ENCODE measurements around the gene GATAD2B. TPM values are rescaled to one million over a fixed set of nuclear protein-coding genes. Genes with fewer than 3 reads are reported as not detected.

Gene GATAD2B
- total RNA-seq, 5 donors from 2014 or later (not counting 1 experiment from before 2014, with no cell fraction given), result 94.6 to 107 (median 103) TPM

GRCh38 chr1:153929426-153929825 is 6.7 kb upstream of the GATAD2B start:
- Mint-ChIP-seq H3K4me1 (peaks cover 5 to 15% (median 8%) of the 10 kb centered on the region in 3 donors), H3K4me3 (no peak overlapping the region), H3K36me3 (peaks cover 10% of the 10 kb centered on the region), H3K9me3 (no peaks in the 10 kb centered on the region), H3K27ac (peak overlapping the region in 1 of 2 donors; percentile 13), H3K27me3 (no peaks in the 10 kb centered on the region)
- Histone ChIP-seq H3K4me3 (ENCODE audit: control insufficient read depth in 1 of 2, extremely low read depth in 1 of 2, low read length in 1 of 2) (no peak overlapping the region), H3K4me1 (ENCODE audit: control insufficient read depth in 1 of 2, extremely low read depth in 1 of 2, insufficient read depth in 2 of 2, low read length in 2 of 2) (peaks cover 2 to 5% of the 10 kb centered on the region in 2 experiments), H3K36me3 (ENCODE audit: control insufficient read depth in 2 of 2, extremely low read depth in 1 of 2, insufficient read depth in 1 of 2, low read length in 1 of 2) (peaks cover 27 to 34% of the 10 kb centered on the region in 2 donors), H3K9me3 (no peaks in the 10 kb centered on the region), H3K27me3 (replicated peaks in 1 of 2; ENCODE audit: control insufficient read depth in 2 of 2, extremely low read depth in 1 of 2, insufficient read depth in 2 of 2, low read length in 1 of 2) (no peaks in the 10 kb centered on the region), H3K27ac (ENCODE audit: low read length) (no peak overlapping the region)
- DNase-seq, result no peak
- ChIA-PET CTCF (interaction anchor here in 1 of 2 donors (1.0 to 1.2 kb wide), 2 partner anchors 9 to 11 kb away, joined by 3 read pairs; no protein-coding TSS in a partner anchor), POLR2A (interaction anchor here in 1 of 2 donors (0.6 kb wide), 1 partner anchor 193 kb away, joined by 3 read pairs; no protein-coding TSS in a partner anchor)
- no peak for ATAC-seq (replicated peaks in 1 of 4)
- 100% methylated on average over 2 of the region's 5 CpGs for WGBS (ENCODE audit: insufficient coverage)

DNA sequence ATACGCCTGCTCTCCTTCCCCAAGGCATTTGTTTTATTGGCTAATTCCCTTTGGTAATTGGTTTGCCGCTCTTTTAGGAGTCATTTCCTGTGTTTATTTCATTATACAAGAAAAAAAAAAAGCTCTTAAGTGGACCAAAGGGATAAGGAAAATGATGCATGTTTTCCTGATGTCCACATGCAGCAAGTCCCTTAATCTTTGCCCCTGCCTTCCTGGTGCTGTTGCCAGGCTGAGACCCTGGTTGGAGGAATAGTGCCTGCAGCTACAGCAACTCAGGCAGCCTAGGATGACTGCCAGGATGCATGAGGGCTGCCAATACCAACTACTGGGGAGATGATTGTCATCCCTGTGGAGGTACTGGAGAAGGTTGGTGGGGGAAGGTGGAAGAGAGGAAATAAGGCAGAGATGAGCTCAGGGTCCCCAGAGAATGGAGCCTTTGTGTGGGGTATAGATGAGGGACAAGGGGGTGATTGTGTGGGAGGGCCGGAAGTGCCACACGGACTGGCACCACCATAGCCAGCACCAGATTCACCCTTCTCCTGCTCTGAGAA is 6.1 kb upstream of the GATAD2B start:
- Histone ChIP-seq H3K27ac (ENCODE audit: low read length) (no peak overlapping the region), H3K36me3 (ENCODE audit: control insufficient read depth in 2 of 2, extremely low read depth in 1 of 2, insufficient read depth in 1 of 2, low read length in 1 of 2) (peaks cover 23 to 29% of the 10 kb centered on the region in 2 donors), H3K4me1 (ENCODE audit: control insufficient read depth in 1 of 2, extremely low read depth in 1 of 2, insufficient read depth in 2 of 2, low read length in 2 of 2) (peaks cover 3 to 10% of the 10 kb centered on the region in 2 experiments), H3K4me3 (ENCODE audit: control insufficient read depth in 1 of 2, extremely low read depth in 1 of 2, low read length in 1 of 2) (no peak overlapping the region), H3K27me3 (replicated peaks in 1 of 2; ENCODE audit: control insufficient read depth in 2 of 2, extremely low read depth in 1 of 2, insufficient read depth in 2 of 2, low read length in 1 of 2) (no peaks in the 10 kb centered on the region), H3K9me3 (no peaks in the 10 kb centered on the region)
- CTCF ChIA-PET, result interaction anchor here in 1 of 2 donors (1.2 kb wide), 1 partner anchor 10 kb away, joined by 3 read pairs; no protein-coding TSS in a partner anchor
- H3K4me3 Mint-ChIP-seq, result no peak overlapping the region
- H3K4me1 Mint-ChIP-seq, result peaks cover 9 to 18% (median 10%) of the 10 kb centered on the region in 3 donors
- POLR2A ChIA-PET, result interaction anchor here in 1 of 2 donors (0.6 kb wide), 1 partner anchor 194 kb away, joined by 3 read pairs; no protein-coding TSS in a partner anchor
- peak overlapping the region; percentile 13 to 29 for H3K27ac Mint-ChIP-seq
- peaks cover 8% of the 10 kb centered on the region for H3K36me3 Mint-ChIP-seq
- ATAC-seq (replicated peaks in 1 of 4) (no peak), DNase-seq (no peak)
- WGBS (ENCODE audit: insufficient coverage), result no CpG with 5 or more reads among the region's 4 CpGs
- H3K9me3 Mint-ChIP-seq, result no peaks in the 10 kb centered on the region
- no peaks in the 10 kb centered on the region for H3K27me3 Mint-ChIP-seq

DNA sequence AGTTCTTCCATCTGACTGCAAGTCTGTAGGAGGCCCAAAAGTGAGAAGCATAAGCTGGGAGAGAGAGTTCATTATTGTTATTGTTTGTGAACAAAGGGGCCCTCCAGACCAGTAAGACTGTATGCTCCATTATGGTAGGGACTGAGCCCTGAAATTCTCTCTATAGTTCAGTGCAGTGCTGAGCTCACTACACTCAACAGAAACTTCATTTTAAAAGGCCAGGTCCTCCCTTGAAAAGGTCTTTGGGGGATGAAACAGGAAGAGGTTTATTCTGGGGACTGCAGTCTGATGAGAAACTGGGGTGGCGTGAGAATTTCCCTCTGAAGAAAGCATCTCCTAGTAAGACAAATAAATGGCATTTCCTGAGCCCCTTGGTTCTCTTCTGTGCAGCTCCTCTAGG is 5.5 kb upstream of the GATAD2B start:
- H3K36me3 Mint-ChIP-seq, result peaks cover 8% of the 10 kb centered on the region
- CTCF ChIA-PET, result interaction anchor here in 1 of 2 donors (0.6 kb wide), 1 partner anchor 119 kb away, joined by 3 read pairs; no protein-coding TSS in a partner anchor
- ATAC-seq (replicated peaks in 1 of 4), result no peak

DNA sequence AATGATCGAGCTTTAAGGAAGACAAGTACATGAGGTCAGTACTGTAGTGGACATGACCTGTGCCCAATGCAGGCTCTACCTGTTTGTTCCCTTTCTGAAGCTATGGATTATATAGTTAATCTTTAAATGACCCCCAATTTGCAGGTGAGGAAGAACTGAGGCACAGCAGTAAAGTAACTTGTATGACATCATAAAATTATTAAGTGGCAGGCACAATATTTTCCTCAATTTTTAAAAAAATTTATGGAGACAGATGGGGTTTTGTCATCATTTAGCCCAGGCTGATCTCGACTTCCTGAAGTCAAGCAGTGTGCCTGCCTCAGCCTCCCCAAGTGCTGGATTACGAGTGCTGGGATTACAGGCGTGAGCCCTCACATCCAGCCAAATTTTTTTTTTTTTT is 3.6 kb upstream of the GATAD2B start:
- peaks cover 14 to 33% (median 22%) of the 10 kb centered on the region in 3 donors for H3K4me1 Mint-ChIP-seq
- 100% methylated on average over 3 of the region's 4 CpGs for WGBS (ENCODE audit: insufficient coverage)
- Histone ChIP-seq H3K27ac (ENCODE audit: low read length) (no peak overlapping the region), H3K9me3 (no peaks in the 10 kb centered on the region), H3K27me3 (replicated peaks in 1 of 2; ENCODE audit: control insufficient read depth in 2 of 2, extremely low read depth in 1 of 2, insufficient read depth in 2 of 2, low read length in 1 of 2) (no peaks in the 10 kb centered on the region), H3K4me3 (ENCODE audit: control insufficient read depth in 1 of 2, extremely low read depth in 1 of 2, low read length in 1 of 2) (no peak overlapping the region), H3K4me1 (ENCODE audit: control insufficient read depth in 1 of 2, extremely low read depth in 1 of 2, insufficient read depth in 2 of 2, low read length in 2 of 2) (peaks cover 4 to 22% of the 10 kb centered on the region in 2 experiments), H3K36me3 (ENCODE audit: control insufficient read depth in 2 of 2, extremely low read depth in 1 of 2, insufficient read depth in 1 of 2, low read length in 1 of 2) (peaks cover 8% of the 10 kb centered on the region in 2 donors)
- no peak for ATAC-seq (replicated peaks in 1 of 4)
- POLR2A ChIA-PET, result interaction anchor here in 1 of 2 donors (0.7 kb wide), 1 partner anchor 44 kb away, joined by 17 read pairs; no protein-coding TSS in a partner anchor
- CTCF ChIA-PET, result no interaction called here
- H3K9me3 Mint-ChIP-seq, result no peaks in the 10 kb centered on the region
- H3K4me3 Mint-ChIP-seq, result no peak overlapping the region
- no peaks in the 10 kb centered on the region for H3K36me3 Mint-ChIP-seq
- no peak overlapping the region for H3K27ac Mint-ChIP-seq
- DNase-seq, result no peak
- peaks cover 0 to 1% of the 10 kb centered on the region in 2 donors for H3K27me3 Mint-ChIP-seq

More for the DNA sequence above, 5.5 kb upstream of the GATAD2B start:
- WGBS (ENCODE audit: insufficient coverage), result no CpG with 5 or more reads among the region's 1 CpG
- Histone ChIP-seq H3K4me1 (ENCODE audit: control insufficient read depth in 1 of 2, extremely low read depth in 1 of 2, insufficient read depth in 2 of 2, low read length in 2 of 2) (peaks cover 4 to 15% of the 10 kb centered on the region in 2 experiments), H3K36me3 (ENCODE audit: control insufficient read depth in 2 of 2, extremely low read depth in 1 of 2, insufficient read depth in 1 of 2, low read length in 1 of 2) (peaks cover 20 to 23% of the 10 kb centered on the region in 2 donors), H3K4me3 (ENCODE audit: control insufficient read depth in 1 of 2, extremely low read depth in 1 of 2, low read length in 1 of 2) (no peak overlapping the region), H3K27ac (ENCODE audit: low read length) (no peak overlapping the region), H3K9me3 (no peaks in the 10 kb centered on the region), H3K27me3 (replicated peaks in 1 of 2; ENCODE audit: control insufficient read depth in 2 of 2, extremely low read depth in 1 of 2, insufficient read depth in 2 of 2, low read length in 1 of 2) (no peaks in the 10 kb centered on the region)
- H3K4me3 Mint-ChIP-seq, result no peak overlapping the region
- H3K4me1 Mint-ChIP-seq, result peaks cover 10 to 24% (median 15%) of the 10 kb centered on the region in 3 donors
- POLR2A ChIA-PET, result no interaction called here
- no peak for DNase-seq
- H3K27ac Mint-ChIP-seq, result peak overlapping the region; percentile 13 to 29
- no peaks in the 10 kb centered on the region for H3K27me3 Mint-ChIP-seq
- H3K9me3 Mint-ChIP-seq, result no peaks in the 10 kb centered on the region

DNA sequence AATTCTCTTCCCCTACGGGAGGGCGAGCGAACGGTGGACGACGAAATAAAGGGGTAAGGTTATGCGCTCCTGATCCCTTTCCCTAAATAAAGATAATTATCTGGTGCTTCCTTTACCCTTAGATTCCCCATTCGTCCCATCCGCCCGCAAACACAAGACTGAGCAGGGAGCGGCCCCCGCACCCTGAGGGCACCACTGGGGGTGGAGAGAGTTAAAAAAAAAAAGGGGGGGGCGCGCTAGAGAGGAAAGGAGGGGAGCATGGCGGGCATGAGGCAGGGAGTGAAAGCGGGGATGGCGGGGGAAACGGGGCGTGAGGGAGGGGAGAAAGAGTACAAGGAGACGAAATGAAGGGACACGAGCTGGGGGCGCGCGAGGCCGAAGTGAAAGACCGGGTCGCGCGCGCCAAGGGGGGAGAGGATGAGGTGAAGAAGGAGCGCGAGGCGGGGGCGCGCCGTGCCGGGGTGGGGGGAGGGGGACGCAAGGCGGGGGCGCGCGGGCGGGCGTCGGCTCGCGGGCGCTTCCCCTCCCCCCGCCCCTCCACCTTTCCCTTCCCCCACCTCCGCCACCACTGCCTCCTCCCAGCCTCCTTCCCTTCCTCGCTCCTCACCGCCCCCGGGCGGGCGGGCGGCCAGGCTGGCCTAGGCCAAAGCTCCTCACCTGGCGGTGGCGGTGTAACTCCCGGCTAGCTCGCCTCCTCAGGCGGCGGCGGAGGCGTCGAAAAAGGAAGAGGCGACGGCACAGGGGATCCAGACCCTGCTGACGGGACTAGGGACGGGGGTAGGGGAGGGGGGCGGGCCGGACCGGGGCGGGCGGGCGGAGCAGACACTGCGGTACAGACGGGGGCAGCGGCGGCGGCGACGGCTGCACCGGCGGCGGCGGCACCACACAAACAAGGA is 448 bp downstream of the GATAD2B start:
- peak overlapping the region; percentile 68 for H3K27ac ChIP-seq (ENCODE audit: low read length)
- CTCF ChIA-PET, result interaction anchor here (0.5 to 2.9 kb wide), 10 partner anchors 22 to 411 kb away, joined by 3 to 25 read pairs (median 4); partner anchors contain the start of genes DENND4B (in 1 of the 2), RAB13 (in 1 of the 2) and S100A6 (in 1 of the 2)
- Mint-ChIP-seq H3K4me3 (peak overlapping the region; percentile 91 to 96 (median 94)), H3K36me3 (peaks cover 8% of the 10 kb centered on the region), H3K4me1 (peaks cover 43 to 58% (median 56%) of the 10 kb centered on the region in 3 donors), H3K27ac (peak overlapping the region; percentile 95 to 97), H3K9me3 (no peaks in the 10 kb centered on the region), H3K27me3 (peaks cover 0 to 1% of the 10 kb centered on the region in 2 donors)
- DNase-seq (peak in 22 of 35 experiments; percentile 8 to 59 (median 40)), ATAC-seq (replicated peaks in 1 of 4) (peak; percentile 0 to 37 (median 28))
- H3K36me3 ChIP-seq (ENCODE audit: control insufficient read depth in 2 of 2, extremely low read depth in 1 of 2, insufficient read depth in 1 of 2, low read length in 1 of 2), result peaks cover 0 to 11% of the 10 kb centered on the region in 2 donors
- 0% methylated on average over 24 of the region's 86 CpGs for WGBS (ENCODE audit: insufficient coverage)
- POLR2A ChIA-PET, result interaction anchor here (0.5 to 1.3 kb wide), 6 partner anchors 23 to 287 kb away, joined by 3 to 13 read pairs (median 6); no protein-coding TSS in a partner anchor
- H3K4me1 ChIP-seq (ENCODE audit: control insufficient read depth in 1 of 2, extremely low read depth in 1 of 2, insufficient read depth in 2 of 2, low read length in 2 of 2), result peaks cover 33 to 39% of the 10 kb centered on the region in 2 experiments
- H3K4me3 ChIP-seq (ENCODE audit: control insufficient read depth in 1 of 2, extremely low read depth in 1 of 2, low read length in 1 of 2), result peak overlapping the region; percentile 69 to 75
- no peaks in the 10 kb centered on the region for H3K27me3 ChIP-seq (replicated peaks in 1 of 2; ENCODE audit: control insufficient read depth in 2 of 2, extremely low read depth in 1 of 2, insufficient read depth in 2 of 2, low read length in 1 of 2)
- no peaks in the 10 kb centered on the region for H3K9me3 ChIP-seq

- no peak for ATAC-seq (replicated peaks in 1 of 4)
- no peaks in the 10 kb centered on the region for H3K27me3 ChIP-seq (replicated peaks in 1 of 2; ENCODE audit: control insufficient read depth in 2 of 2, extremely low read depth in 1 of 2, insufficient read depth in 2 of 2, low read length in 1 of 2)
- peak overlapping the region; percentile 46 for H3K27ac ChIP-seq (ENCODE audit: low read length)
These were observed 1.0 kb downstream of the GATAD2B start for GRCh38 chr1:153921803-153922075.

More at GRCh38 chr1:153921803-153922075, 1.0 kb downstream of the GATAD2B start:
- H3K27ac Mint-ChIP-seq, result peak overlapping the region; percentile 73 to 77
- peaks cover 8% of the 10 kb centered on the region for H3K36me3 Mint-ChIP-seq
- Histone ChIP-seq H3K9me3 (no peaks in the 10 kb centered on the region), H3K4me3 (ENCODE audit: control insufficient read depth in 1 of 2, extremely low read depth in 1 of 2, low read length in 1 of 2) (peak overlapping the region; percentile 69 to 75), H3K4me1 (ENCODE audit: control insufficient read depth in 1 of 2, extremely low read depth in 1 of 2, insufficient read depth in 2 of 2, low read length in 2 of 2) (peaks cover 33 to 41% of the 10 kb centered on the region in 2 experiments), H3K36me3 (ENCODE audit: control insufficient read depth in 2 of 2, extremely low read depth in 1 of 2, insufficient read depth in 1 of 2, low read length in 1 of 2) (peaks cover 0 to 11% of the 10 kb centered on the region in 2 donors)
- peak in 1 of 35 experiments; percentile 13 for DNase-seq
- CTCF ChIA-PET, result interaction anchor here (0.5 to 2.9 kb wide), 6 partner anchors 23 to 411 kb away, joined by 3 to 10 read pairs (median 4); partner anchors contain the start of genes DENND4B (in 1 of the 2) and RAB13 (in 1 of the 2)
- no CpG with 5 or more reads among the region's 10 CpGs for WGBS (ENCODE audit: insufficient coverage)
- POLR2A ChIA-PET, result interaction anchor here in 1 of 2 donors (0.5 to 0.6 kb wide), 2 partner anchors 68 to 287 kb away, joined by 3 to 13 read pairs; no protein-coding TSS in a partner anchor
- peaks cover 43 to 60% (median 58%) of the 10 kb centered on the region in 3 donors for H3K4me1 Mint-ChIP-seq
- no peaks in the 10 kb centered on the region for H3K9me3 Mint-ChIP-seq
- H3K27me3 Mint-ChIP-seq, result peaks cover 0 to 1% of the 10 kb centered on the region in 2 donors
- peak overlapping the region; percentile 90 to 96 (median 91) for H3K4me3 Mint-ChIP-seq

Data from T-cell (primary cell).